IPS-18c (cell line): ENCODE data around the gene CILP2.
A peak's percentile ranks its signal among the peaks of the same experiment; 100 is the strongest.

Experiments
- H3K4me3 ChIP-seq: 2 replicates; pipeline ENCODE4 v1.7.0; 2013; ENCODE audit warnings: low read depth, mild to moderate bottlenecking, low read length, moderate library complexity; ENCODE audit not compliant: insufficient read depth
- H3K9me3 ChIP-seq: one replicate; pipeline ENCODE4 v1.6.1; 2013; ENCODE audit warnings: mild to moderate bottlenecking, low read length, moderate library complexity; ENCODE audit not compliant: control insufficient read depth, insufficient read depth

The CILP2 gene

GRCh38 chr19:19538061-19538784 is at the start of gene CILP2:
Gene CILP2, plus strand, starts transcription at chr19:19538265. Its CDS starts 85 bp downstream, at chr19:19538350.
- Histone ChIP-seq H3K9me3 (peaks cover 2% of the 10 kb centered on the region), H3K4me3 (peak within 1 kb of the TSS; percentile 56)

GRCh38 chr19:19488875-19489690 is 49.0 kb upstream of the CILP2 start:
- H3K4me3 ChIP-seq: no peak overlapping the region
- H3K9me3 ChIP-seq: no peaks in the 10 kb centered on the region

GRCh38 chr19:19489804-19490204 is 48.3 kb upstream of the CILP2 start:
- Histone ChIP-seq H3K9me3 (no peaks in the 10 kb centered on the region), H3K4me3 (no peak overlapping the region)

- Histone ChIP-seq H3K4me3 (no peak overlapping the region), H3K9me3 (no peaks in the 10 kb centered on the region)
Observed at GRCh38 chr19:19490214-19490968, 47.7 kb upstream of the CILP2 start.

- no peak overlapping the region for H3K4me3 ChIP-seq
- no peaks in the 10 kb centered on the region for H3K9me3 ChIP-seq
Observed at GRCh38 chr19:19491321-19492025, 46.6 kb upstream of the CILP2 start.

- Histone ChIP-seq H3K4me3 (no peak overlapping the region), H3K9me3 (no peaks in the 10 kb centered on the region)
Observed at GRCh38 chr19:19492026-19492610, 45.9 kb upstream of the CILP2 start.

- Histone ChIP-seq H3K9me3 (no peaks in the 10 kb centered on the region), H3K4me3 (no peak overlapping the region)
Observed at GRCh38 chr19:19493841-19494546, 44.1 kb upstream of the CILP2 start.

GRCh38 chr19:19495614-19496603 is 42.2 kb upstream of the CILP2 start:
- H3K9me3 ChIP-seq: peaks cover 2% of the 10 kb centered on the region
- H3K4me3 ChIP-seq: no peak overlapping the region

- H3K4me3 ChIP-seq: no peak overlapping the region
- peaks cover 2% of the 10 kb centered on the region for H3K9me3 ChIP-seq
Observed at GRCh38 chr19:19498255-19498991, 39.6 kb upstream of the CILP2 start.

GRCh38 chr19:19499272-19499995 is 38.6 kb upstream of the CILP2 start:
- Histone ChIP-seq H3K9me3 (peaks cover 2% of the 10 kb centered on the region), H3K4me3 (no peak overlapping the region)

GRCh38 chr19:19500975-19501644 is 37.0 kb upstream of the CILP2 start:
- Histone ChIP-seq H3K9me3 (peaks cover 2% of the 10 kb centered on the region), H3K4me3 (no peak overlapping the region)

- no peak overlapping the region for H3K4me3 ChIP-seq
- peaks cover 2% of the 10 kb centered on the region for H3K9me3 ChIP-seq
Observed at GRCh38 chr19:19501798-19502197, 36.3 kb upstream of the CILP2 start.

- H3K4me3 ChIP-seq: no peak overlapping the region
- peaks cover 2% of the 10 kb centered on the region for H3K9me3 ChIP-seq
Observed at GRCh38 chr19:19502281-19502680, 35.8 kb upstream of the CILP2 start.
